RCC 7860 (cell line): ENCODE results near the gene CTNNA2.

ENCODE experiments used
- DNase-seq: peaks from one replicate; pipeline ENCODE4 v3.0.0-alpha.2; 2015; ENCODE audit warnings: low spot score
- FAIRE-seq: peaks from 2 replicates; lab custom pipeline; 2012; peaks lifted over from hg19 to GRCh38; lab: Jason Lieb, UNC

Gene CTNNA2

GRCh38 chr2:79909521-79909920 is 396.7 kb downstream of the CTNNA2 start:
- no peak for FAIRE-seq
- DNase-seq: no peak

GRCh38 chr2:79910643-79911042 is 397.8 kb downstream of the CTNNA2 start:
- FAIRE-seq (no peak), DNase-seq (no peak)

GRCh38 chr2:79915455-79915854 is 402.6 kb downstream of the CTNNA2 start:
- no peak for DNase-seq
- no peak for FAIRE-seq

- FAIRE-seq: no peak
Observed at GRCh38 chr2:79916285-79916684, 403.4 kb downstream of the CTNNA2 start.

GRCh38 chr2:79920512-79921076 is 407.7 kb downstream of the CTNNA2 start:
- DNase-seq: no peak

More at GRCh38 chr2:79916285-79916684, 403.4 kb downstream of the CTNNA2 start:
- DNase-seq: no peak

GRCh38 chr2:79929624-79930023 is 416.8 kb downstream of the CTNNA2 start:
- no peak for FAIRE-seq
- no peak for DNase-seq

More at GRCh38 chr2:79920512-79921076, 407.7 kb downstream of the CTNNA2 start:
- no peak for FAIRE-seq

GRCh38 chr2:79935046-79935732 is 422.3 kb downstream of the CTNNA2 start:
- FAIRE-seq: no peak
- no peak for DNase-seq

- peak; percentile 16 for DNase-seq
- FAIRE-seq: peak; percentile 62
Observed at GRCh38 chr2:79935771-79936657, 423.2 kb downstream of the CTNNA2 start.

GRCh38 chr2:79936715-79937114 is 423.9 kb downstream of the CTNNA2 start:
- DNase-seq (no peak), FAIRE-seq (no peak)

GRCh38 chr2:79938648-79939047 is 425.8 kb downstream of the CTNNA2 start:
- no peak for DNase-seq
- FAIRE-seq: no peak

GRCh38 chr2:79940364-79940763 is 427.5 kb downstream of the CTNNA2 start:
- DNase-seq: no peak
- no peak for FAIRE-seq

GRCh38 chr2:79941179-79941578 is 428.3 kb downstream of the CTNNA2 start:
- no peak for DNase-seq
- no peak for FAIRE-seq

- DNase-seq (no peak), FAIRE-seq (no peak)
Observed at GRCh38 chr2:79944205-79944604, 431.4 kb downstream of the CTNNA2 start.

GRCh38 chr2:79945653-79946445 is 433.0 kb downstream of the CTNNA2 start:
- DNase-seq (no peak), FAIRE-seq (no peak)

- no peak for FAIRE-seq
Observed at GRCh38 chr2:79947751-79948150, 434.9 kb downstream of the CTNNA2 start.

GRCh38 chr2:79950526-79950925 is 437.7 kb downstream of the CTNNA2 start:
- DNase-seq (no peak), FAIRE-seq (no peak)

More at GRCh38 chr2:79947751-79948150, 434.9 kb downstream of the CTNNA2 start:
- DNase-seq: no peak

GRCh38 chr2:79952616-79953015 is 439.8 kb downstream of the CTNNA2 start:
- FAIRE-seq: no peak
- no peak for DNase-seq

- DNase-seq: no peak
- no peak for FAIRE-seq
Observed at GRCh38 chr2:79960035-79960434, 447.2 kb downstream of the CTNNA2 start.

GRCh38 chr2:79960519-79960918 is 447.7 kb downstream of the CTNNA2 start:
- DNase-seq: no peak
- FAIRE-seq: no peak

GRCh38 chr2:79964966-79965365 is 452.1 kb downstream of the CTNNA2 start:
- no peak for DNase-seq

GRCh38 chr2:79966369-79966768 is 453.5 kb downstream of the CTNNA2 start:
- DNase-seq (no peak), FAIRE-seq (no peak)

More at GRCh38 chr2:79964966-79965365, 452.1 kb downstream of the CTNNA2 start:
- FAIRE-seq: no peak
